ENCODE results near the gene UVSSA.

Gene UVSSA

DNA sequence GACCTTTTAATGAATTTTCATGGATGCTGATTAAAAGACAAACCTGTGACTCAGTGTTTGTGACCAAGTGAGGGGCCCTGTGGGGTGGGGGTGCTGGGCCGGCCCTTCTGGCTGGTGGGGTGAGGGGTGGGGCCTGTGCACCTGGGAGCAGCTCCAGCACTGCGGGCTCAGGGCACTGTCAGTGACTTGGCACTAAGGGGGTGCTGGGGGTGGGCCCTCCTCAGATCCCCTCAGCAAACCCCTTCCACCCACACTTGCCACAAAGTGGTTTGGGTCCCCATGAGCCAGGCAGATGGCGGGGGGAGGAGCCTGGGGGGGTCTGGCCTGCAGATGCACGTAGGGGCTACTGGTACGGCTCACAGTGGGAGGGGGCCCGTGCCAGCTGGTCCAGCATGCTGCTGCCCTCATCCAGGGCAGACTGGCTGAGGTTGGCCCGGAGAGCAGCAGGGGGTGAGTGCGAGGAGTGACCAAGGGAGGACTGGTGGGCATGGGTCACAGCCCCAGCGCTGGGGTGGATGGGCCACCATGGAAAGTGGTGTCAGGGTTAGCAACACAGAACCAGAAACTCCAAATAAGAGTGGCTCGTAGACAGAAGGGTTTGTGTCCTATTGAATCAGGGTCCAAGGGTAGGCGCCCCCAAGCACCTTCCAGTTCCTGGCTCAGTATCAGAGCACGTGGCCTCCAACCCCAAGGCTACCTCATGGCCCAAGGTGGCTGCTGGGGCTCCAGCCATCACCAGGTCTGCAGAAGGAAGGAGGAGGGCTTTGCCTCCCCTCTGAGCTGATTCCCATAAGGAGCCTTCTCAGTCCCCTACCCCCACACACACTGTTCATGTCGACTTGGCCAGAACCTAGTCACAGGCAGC is 49.2 kb downstream of the UVSSA start:
- DNase-seq (ENCODE audit: low read depth in 2 of 2): no peak

DNA sequence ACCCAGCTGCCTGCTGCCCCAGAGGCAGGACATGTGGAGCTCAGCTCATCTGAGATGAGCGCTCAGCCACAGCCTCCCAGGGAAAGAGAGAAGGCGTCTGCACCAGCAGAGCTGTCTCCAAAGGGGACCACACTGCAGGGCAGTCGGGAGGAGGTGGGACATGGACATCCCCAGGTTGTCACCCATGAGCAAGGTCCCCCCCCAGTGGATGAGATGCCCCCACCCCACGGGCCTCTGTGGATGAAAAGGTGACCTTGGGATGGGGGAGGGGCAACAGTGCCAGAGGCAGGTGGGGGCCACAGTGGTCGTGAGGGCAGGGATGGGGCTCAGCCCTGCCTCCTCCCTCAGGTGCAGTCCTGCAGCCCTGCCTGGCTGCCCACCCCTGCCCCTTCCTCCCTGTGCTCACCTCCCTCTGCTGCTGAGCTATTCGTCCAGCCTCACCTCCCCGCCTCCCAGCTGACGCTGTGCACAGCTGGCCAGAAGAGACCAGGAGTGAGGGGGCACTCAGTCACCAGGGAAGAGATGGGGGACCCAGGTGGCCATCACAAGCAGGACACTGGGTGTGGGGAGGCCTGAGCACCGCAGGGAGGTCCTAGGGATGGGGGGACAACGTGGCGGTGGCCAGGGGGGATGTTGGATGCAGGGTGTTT is 49.9 kb downstream of the UVSSA start:
- no peak for DNase-seq (ENCODE audit: low read depth in 2 of 2)

DNA sequence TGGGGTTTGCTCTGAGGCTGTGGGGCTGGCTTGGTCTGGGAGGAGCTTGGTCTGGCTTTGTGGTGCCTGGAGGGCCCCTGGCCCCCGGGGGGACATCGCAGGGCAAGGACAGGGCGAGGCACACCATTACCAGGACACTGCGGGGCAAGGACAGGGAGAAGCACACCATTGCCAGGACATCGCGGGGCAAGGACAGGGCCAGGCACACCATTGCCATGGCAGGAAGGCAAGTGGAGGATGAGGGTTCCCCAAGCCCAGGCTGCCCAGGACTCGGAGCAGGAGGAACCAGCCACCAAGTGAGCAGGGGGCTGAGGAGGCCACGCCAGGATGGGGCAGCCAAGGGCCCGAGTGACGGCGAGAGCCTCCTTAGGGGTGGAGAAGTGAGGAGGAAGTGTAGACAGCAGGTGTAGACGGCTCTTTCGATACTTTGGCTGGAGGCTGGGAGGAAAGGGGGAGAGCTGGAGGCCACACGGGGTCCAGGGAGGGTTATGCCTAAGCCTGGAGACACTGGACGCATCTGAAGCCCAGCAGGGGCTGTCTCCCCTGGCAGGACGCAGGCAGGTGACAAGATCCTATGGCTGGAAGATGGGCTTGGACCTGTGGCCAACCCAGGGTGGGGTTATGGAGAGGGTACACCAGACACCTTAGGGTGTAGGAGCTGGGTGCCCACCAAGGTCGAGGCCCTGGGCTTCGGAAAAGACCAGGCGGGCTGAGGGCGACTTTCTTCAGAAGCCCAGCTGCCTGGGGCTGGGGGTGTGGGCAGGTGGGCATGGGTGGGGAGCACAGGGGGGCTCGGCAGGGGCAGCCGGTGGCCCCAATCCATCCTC is 51.9 kb downstream of the UVSSA start:
- DNase-seq (ENCODE audit: low read depth in 2 of 2): no peak

DNA sequence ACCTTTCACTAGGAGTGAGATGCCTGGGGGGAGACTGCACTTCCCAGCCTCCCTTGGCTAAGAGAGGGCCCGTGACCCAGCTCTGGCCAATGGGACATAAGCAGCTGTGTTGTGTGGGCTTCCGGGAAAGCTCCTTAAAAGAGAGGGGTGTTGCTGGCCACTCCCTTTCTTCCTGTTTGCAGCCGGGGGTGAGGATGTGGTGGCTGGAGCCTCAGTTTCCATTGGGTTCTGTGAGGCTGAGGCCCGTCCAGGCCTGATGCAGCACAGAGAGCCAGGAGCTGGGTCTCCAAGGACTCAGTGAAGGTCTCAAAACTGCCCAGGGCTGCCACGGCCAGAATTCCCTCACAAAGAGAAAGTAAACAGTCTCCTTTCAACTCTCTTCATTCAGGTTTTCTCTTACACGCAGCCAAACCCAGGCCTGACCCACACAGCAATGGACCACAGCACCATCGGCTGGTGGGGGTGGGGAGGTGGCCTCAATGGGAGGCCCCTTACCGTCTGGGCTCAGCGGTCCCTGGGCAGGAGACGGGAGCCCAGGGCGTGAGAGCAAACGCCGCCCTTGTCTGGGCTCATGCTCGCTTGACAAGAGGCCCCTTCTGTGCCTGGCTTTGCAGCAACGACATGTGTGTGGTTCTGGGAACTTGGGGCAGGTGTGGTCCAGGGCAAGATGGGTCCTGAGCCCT is 52.6 kb downstream of the UVSSA start:
- DNase-seq (ENCODE audit: low read depth in 2 of 2): no peak

DNA sequence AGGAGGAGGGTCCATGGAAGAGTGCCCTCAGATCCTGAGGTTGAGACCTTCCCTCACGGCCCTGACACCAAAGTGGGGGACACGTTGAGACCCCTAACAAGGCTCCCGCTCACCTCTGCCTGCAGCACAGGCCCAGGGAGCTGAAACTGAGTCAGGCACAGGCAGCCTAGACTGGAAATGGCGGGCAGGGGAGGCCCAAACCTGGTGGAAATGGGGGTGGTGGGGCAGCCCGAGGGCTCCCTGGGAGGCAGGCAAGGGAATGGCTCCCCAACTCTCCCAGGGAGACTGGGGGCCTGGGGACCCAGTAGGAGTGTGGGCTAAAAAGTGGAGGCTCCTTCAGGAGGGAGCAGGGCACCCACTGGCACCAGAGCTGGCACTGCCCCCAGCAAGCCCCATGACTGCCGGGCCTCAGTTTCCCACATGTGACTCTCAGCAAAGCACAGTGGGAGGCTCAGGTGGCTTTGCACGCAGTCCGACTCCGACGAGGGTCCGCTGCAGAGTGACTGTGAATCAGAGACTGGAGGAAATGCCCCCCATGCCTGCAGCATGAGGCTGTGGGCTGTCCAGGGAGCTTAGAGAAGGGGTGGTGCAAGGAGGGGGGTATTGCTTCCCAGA is 53.3 kb downstream of the UVSSA start:
- DNase-seq (ENCODE audit: low read depth in 2 of 2): no peak

DNA sequence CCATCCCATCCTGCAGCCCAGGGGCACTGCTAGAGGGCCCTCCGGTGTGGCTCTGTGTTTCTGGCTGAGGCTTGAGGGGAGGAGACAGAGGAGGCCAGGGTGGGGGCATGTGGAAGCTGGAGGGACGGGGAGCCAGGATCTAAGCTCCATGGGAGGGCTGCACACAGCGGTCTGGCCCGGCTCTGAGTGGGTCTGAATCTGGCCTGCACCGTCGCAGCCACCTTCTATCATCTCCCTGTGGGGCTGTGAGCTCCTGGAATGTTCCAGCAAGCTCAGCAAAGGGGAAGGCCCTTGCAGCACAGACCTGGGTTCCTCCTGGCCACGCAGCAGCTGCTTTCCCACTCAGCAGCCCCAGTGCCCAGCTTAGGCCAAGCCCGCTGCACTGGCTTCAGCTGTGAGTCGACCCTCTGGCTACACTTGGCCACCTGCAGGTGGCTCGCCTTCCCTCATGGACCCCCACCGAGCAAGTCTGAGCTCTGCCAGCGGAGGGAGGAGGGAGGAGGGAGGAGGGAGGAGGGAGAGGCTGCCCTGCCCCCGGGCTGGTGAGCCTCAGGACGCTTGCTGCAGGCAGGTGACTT is 53.9 kb downstream of the UVSSA start:
- no peak for DNase-seq (ENCODE audit: low read depth in 2 of 2)

DNA sequence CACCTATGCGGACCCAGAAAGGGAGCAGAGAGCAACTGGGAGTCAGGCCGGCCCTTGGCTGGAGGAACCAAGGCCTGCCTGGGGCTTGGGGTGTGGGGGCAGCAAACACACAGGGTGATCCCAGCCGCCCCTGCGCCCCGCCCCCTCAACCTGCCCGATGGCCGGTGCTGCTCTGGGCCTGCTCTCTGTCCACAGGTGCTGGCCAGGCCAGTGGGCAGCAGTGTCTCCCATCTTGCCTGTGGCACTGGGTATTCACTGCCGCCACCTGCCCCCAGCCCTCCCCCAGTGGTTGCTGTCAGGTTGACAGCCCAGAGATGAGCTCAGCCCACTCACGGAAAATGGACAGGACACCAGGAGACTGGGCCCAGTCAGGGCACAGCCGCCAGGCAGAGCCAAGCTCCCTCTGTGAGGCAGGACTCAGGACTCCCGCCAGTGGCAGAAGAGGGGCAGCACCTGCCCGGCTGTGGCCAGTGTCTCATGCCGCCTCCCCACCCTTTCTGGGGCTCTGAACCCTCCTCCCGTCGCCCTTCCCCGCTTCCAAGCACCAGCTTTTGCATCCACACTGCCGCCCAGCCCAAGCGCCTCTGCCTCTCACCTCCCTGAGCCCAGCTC is 54.5 kb downstream of the UVSSA start:
- no peak for DNase-seq (ENCODE audit: low read depth in 2 of 2)

DNA sequence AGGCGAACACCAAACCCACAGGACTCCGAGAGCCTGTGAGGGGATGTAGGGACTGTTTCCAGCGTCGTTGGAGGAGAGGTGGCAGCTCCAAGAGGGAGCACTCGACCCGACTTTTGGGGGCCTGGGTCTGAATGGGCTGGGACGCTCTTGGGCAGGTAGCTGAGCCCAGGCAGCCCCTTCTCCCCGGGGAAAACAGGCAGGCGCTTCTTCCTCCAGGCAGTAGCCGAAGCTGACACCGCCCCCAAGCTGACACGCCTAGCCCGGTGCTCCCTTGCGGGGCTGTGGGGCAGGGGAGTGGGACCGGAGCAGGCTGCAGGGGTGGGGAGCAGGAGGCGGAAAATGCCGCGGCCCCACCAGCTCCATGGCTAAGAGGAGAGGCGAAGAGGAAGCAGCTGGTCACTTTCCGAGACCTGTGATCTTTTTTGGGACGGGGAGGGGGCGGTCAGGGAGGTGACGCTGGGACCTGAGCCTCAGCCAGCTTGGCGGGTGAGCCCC is 55.1 kb downstream of the UVSSA start:
- DNase-seq (ENCODE audit: low read depth in 2 of 2): no peak

DNA sequence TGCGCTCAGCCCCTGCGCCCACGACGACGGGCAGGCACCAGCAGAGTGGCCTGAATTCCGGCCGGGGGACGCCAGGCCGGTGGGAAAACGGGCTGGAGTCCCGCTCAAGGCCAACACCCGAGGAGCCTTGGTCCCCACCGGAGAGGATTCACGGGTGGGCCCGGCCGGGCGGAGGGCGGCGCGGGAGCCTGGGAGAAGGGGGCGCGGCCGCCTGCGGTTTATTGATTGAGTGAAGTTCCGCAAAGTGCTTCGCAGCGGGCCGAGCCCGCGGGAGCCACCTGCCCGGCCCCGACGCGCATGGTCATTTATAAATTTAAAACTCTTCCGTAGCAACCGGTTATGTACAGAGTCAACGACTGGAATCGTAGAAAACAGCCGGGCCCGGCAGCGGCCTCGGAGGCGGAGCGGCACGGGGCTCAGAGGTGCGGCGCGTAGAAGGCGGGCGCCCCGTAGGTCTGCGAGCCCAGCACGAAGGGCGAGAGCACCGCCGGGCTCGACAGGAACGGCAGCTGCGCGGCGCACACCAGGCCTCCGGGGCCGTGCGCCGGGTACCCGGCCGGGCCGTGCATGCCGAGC is 55.6 kb downstream of the UVSSA start:
- no peak for DNase-seq (ENCODE audit: low read depth in 2 of 2)

DNA sequence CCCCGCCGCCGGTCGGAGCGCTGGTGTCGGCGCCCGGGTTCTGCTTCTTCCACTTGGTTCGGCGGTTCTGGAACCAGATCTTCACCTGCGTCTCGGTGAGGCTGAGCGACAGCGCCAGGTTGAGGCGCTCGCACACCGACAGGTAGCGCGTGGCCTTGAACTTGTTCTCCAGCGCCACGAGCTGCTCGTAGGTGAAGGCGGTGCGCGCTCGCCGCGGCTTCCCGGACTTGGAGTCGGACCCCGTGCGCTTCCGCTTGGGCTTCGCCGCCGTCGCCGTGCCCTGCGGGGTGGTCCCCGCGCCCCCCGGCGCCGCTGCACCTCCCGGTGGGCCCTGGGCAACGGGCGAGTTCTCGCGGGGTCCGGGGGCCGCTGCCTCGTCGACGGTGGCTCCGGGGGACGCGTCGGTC is 56.2 kb downstream of the UVSSA start:
- DNase-seq (ENCODE audit: low read depth in 2 of 2): no peak

DNA sequence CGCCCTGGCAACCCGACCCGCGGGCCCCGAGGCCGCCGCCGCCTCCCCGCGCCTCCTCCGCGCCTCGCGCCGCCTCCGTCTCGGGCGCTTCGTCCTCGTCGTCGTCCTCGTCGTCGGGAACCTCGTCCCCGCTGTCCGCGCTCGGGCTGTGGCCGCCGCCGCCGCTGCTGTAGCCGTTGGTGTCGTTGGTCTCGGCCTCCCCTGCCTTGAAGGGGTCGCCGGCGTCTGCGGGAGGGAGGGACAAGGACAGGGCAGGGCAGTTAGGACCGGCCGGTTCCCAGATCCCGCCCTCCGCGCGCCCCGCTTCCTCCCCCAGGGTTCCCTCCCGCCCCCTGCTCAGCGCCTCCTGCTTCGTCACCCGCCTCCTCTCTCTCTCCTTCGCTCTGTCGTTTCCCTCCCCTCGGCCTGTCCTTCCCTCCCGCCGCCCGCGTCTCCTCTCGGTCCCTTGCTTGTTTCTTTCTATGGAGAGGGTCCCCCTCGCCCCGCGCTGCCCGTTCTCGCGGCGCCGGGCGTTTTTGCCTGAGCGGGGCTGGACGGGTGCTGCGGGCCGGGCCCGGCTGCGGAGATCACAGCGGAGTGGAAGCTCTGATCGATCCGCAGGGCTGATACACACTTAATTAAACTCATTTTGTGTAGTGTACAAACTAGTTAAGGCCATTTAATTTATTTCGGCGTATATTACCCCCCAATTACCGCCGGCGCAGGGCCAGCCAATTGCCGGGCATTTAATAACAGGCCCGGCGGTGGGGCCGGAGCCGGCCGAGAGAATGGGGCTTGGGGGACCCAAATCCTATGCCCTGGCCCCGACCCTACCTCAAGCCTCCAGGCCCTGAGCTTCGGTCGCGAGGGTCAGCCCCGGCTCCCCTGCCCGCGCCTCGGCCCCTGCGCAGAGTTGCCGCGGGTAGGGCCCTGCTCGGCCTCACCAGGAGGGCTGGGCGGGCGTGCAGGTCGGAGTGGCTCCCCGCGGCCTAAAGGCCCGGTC is 56.9 kb downstream of the UVSSA start:
- no peak for DNase-seq (ENCODE audit: low read depth in 2 of 2)

DNA sequence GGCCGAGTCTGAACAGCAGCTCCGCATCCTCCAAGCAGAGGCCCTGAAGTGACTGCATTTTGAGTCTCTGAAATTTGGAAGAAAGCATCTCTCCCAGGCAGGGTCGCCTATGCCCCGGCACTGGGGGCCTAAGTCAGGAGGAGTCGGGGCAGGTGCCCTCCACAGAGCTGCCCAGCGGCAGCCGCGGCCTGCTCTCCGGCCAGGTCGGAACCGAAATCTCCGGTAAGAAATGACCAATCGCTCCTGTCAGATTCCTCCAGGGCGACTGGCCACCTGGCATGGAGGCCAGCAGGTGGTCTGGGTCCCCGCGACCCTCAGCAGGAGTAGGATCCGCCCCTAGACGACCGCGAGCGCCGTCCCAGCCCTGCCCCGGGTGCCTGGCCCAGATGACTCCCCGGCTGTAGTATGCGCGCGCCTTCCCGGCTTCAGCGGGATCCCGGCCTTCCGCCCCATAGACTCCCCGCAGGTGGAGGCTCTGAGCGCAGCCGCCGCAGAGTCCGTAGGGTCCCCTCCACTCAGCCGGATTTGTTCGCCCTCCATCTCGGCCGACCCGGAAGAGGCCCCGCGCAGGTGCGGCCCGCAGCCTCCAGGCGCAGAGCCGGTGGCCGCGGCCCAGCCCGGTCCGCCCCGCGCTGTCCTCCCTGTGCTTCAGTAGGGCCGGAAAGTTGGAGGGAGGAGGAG is 57.7 kb downstream of the UVSSA start:
- DNase-seq (ENCODE audit: low read depth in 2 of 2): no peak

DNA sequence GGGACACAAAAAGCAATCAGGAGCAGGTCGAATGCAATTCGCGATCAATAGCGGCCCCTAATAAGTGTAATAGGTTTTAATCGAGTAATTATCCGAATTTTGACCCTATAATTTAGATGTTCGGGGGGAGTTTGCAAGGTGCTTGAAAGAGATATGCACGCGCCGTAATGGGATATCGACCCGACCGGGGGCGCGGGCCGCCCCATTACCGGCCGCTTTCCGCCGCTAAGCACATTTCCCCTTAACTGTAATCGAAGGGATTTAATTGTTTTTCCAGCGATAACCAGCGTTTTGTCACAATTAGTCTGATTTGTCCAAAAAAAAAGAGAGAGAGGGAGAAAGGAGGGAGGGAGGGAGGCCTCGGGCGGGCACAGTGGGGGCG is 58.2 kb downstream of the UVSSA start:
- no peak for DNase-seq (ENCODE audit: low read depth in 2 of 2)

DNA sequence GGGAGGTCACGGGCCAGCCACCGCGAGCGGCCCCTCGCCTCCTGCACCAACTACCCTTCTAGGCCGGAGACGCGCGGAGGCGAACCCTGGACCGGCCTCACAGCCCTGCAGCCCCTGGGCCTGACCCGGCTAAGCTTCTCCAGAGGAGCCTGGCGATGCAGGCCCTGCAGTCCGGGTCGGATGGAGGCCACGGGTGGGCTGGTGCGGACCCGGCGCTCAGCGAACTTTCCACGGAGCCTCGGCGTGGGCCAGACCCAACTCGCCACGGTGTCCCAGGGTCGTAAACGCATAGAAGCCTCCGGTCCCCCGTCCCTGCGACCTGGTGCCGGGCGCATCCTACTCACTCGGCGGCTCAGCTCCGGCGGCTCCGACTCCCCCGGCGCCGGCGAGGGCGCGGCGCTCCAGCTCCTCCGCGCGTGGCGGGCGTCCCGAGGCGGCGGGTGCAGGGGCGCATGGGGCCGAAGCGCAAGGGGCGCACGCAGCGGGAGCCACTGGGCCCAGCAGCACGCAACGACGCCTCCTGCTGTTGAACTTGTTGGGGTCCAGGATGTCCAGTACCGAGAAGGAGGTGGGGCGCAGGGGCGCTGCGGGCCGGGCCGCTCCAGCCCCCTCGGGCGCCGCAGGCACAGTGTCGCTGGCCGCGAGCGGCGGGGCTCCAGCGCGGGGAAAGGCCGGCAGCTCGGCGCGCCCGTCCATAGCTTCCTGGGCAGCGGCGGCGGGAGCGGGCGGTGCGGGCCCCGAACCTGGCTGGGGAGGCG is 58.8 kb downstream of the UVSSA start:
- DNase-seq (ENCODE audit: low read depth in 2 of 2): no peak

DNA sequence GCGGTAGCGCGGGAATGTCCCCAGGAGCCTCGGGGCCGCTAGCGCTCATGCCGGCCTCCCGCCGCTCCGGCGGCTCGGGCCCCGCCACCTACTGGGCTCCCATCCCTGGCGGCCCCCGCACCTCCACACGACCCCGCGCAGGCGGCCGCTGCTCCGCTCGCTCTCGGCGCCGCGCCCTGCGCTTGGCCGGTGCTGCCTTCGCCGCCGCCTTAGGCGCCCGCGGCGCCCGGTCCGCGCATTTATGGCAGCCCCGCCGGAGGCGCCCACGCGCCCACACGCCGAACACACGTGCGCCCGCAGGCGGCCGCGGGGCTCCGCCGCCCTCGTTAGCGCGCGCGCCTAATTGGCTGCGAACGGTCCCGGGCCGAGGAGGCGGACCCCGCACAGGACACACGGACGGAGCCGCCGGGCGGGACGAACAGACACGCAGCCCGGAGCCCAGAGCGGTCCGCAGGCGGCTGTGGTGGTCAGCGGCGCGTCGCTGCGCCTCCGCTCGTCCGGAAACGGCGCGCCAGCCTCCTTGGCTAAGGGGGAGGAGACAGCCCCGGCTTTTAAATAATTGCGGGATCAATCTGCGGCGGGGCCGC is 59.5 kb downstream of the UVSSA start, which contains the start of gene NKX1-1:
Gene NKX1-1 (minus strand): TSS at position 49 of the 587 bp plus-strand sequence. CDS start 0 bp downstream, at position 49.
- DNase-seq (ENCODE audit: low read depth in 2 of 2): no peak

DNA sequence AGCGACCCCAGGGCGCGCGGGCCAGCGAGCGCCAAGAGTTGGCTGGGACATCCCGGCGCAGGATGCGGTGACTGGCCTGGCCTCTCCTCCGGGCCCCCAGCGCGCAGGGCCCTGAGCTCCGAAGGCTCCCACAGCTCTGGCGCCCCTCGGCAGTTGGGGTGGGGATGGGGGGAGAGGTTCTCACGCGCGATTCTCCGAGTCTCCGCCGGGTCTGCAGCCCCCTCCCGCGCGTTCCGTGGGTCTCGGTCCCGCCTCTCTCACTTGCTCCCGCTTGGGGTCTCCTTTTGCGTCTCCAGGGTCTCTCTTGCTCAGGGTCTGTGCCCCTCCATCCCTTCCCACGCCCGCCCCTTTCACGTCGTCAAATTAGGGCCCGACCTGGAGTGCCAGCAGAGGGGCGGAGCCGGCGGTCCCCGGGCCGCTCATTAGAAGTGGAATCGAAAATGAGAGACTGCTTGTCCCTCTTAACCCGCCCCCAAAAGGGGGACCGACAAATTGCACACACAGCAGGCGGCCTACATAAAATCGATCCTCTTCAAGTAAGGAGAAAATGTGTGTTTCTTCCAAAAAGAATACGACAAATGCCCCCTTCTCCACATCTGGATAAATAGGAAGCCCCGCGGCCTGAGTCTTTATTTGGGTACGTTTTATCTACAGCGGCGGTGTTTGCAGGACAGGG is 60.1 kb downstream of the UVSSA start:
- no peak for DNase-seq (ENCODE audit: low read depth in 2 of 2)
